Effector memory CD8-positive, alpha-beta T cell (primary cell): ENCODE data around the gene MRPL45.
"Not testable (repeated sequence)": the region's sequence is repeated elsewhere in the genome, so short reads cannot be mapped to it uniquely, and the experiment has no call there.

ENCODE experiments used
- ATAC-seq: fragments of 150-1000 bp; cut with Tn5 transposase; replicated peaks from 2 replicates; pipeline ENCODE4 v1.10.0; 2021; ENCODE audit warnings: mild to moderate bottlenecking, moderate library complexity
- DNase-seq, 3 experiments: peaks; one replicate each; pipeline ENCODE4 v3.0.0; 2021
- H3K27ac Mint-ChIP-seq, 2 donors: one replicate each; pipeline ENCODE4 v1.8.0; 2022; ENCODE audit warnings: mild to moderate bottlenecking in 2 of 2, mixed read lengths in 2 of 2, moderate library complexity in 2 of 2
- H3K27me3 Mint-ChIP-seq, 2 donors: one replicate each; pipeline ENCODE4 v1.8.0; 2022; ENCODE audit warnings: mixed read lengths in 2 of 2
- H3K36me3 Mint-ChIP-seq: one replicate; pipeline ENCODE4 v1.8.0; 2022; ENCODE audit warnings: mild to moderate bottlenecking, moderate library complexity, mixed read lengths; ENCODE audit not compliant: insufficient read depth
- H3K4me1 Mint-ChIP-seq, 2 donors: one replicate each; pipeline ENCODE4 v1.8.0; 2022; ENCODE audit warnings: low read depth in 2 of 2, mixed read lengths in 2 of 2
- H3K4me3 Mint-ChIP-seq, 2 donors: one replicate each; pipeline ENCODE4 v1.8.0; 2022; ENCODE audit warnings: mild to moderate bottlenecking in 2 of 2, mixed read lengths in 2 of 2, moderate library complexity in 2 of 2
- H3K9me3 Mint-ChIP-seq, 2 donors: one replicate each; pipeline ENCODE4 v1.8.0; 2022; ENCODE audit warnings: mixed read lengths in 2 of 2

Gene MRPL45

DNA sequence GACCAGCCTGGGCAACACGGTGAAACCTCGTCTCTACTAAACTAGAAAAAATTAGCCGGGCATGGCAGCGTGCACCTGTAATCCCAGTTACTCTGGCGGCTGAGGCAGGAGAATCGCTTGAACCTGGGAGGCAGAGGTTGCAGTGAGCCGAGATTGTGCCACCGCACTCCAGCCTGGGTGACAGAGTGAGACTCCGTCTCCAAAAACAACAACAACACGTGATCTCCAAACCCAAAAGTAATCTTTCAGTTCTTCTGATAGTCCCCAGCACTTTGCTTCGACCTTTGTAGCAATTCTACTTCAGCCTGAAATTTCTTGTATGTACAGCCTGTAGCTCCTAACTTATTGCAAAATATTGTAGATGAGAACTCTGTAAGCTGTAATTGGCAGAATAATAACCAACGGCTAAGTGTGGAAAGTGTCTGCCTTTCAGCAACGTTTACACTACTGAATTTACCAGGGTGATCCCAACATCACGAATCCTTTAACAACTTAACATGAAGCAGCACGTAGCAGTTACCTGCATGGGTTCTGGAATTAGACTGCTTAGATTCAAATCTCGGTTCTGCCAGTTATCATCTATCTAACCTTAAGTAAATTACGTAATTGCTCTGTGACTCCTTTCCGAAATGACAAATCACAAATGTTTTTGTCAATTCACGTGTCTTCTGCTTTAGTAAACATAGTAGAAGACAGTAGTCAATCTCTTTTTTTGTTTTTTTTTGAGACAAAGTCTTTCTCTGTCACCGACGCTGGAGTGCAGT, 1.2 kb upstream of the MRPL45 start:
- Mint-ChIP-seq H3K4me3 (peak overlapping the region; percentile 90 to 95), H3K4me1 (peaks cover 6 to 10% of the 10 kb centered on the region in 2 donors), H3K36me3 (peaks cover 18% of the 10 kb centered on the region)
- not testable (repeated sequence) for H3K9me3 Mint-ChIP-seq, DNase-seq, H3K27me3 Mint-ChIP-seq, H3K27ac Mint-ChIP-seq, ATAC-seq

DNA sequence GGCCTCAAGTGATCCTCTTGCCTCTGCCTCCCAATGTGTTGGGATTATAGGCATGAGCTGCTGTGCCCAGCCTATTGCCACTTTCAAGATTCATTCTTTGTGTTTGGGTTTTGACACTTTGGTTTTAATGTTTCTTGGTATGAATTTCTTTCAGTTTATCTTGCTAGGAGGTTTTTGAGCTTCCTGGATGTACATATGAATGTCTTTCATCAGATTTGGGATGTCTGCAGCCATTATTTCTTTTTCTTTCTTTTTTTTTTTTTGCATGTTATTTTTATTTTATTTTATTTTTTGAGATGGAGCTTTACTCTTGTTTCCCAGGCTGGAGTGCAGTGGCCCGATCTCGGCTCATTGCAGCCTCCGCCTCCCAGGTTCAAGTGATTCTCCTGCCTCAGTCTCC, 18.5 kb downstream of the MRPL45 start:
- ATAC-seq (no peak), DNase-seq (no peak)
- Mint-ChIP-seq H3K9me3 (no peaks in the 10 kb centered on the region), H3K4me1 (peaks cover 0 to 4% of the 10 kb centered on the region in 2 donors), H3K4me3 (no peak overlapping the region), H3K36me3 (peaks cover 51% of the 10 kb centered on the region), H3K27me3 (no peaks in the 10 kb centered on the region), H3K27ac (no peak overlapping the region)

DNA sequence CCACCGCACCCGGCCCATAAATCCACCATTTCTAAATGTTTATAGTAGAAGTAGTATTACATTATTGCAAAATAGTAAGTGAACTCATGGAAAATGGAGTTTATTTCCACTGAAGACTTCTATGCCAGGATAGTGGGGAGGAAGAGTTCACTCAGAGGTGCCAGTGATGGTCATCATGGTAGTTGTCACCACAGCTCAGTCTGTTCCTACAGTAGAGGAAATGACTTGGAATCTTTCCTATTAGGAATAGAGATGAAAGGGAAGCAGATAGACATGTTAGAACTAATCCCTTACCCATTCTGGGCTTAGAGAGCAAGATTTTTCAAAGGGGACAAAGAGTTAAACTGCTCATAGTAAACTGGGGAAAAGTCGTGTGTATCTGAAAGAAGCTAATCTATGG, 20.1 kb downstream of the MRPL45 start:
- Mint-ChIP-seq H3K9me3 (no peaks in the 10 kb centered on the region), H3K27ac (no peak overlapping the region)

DNA sequence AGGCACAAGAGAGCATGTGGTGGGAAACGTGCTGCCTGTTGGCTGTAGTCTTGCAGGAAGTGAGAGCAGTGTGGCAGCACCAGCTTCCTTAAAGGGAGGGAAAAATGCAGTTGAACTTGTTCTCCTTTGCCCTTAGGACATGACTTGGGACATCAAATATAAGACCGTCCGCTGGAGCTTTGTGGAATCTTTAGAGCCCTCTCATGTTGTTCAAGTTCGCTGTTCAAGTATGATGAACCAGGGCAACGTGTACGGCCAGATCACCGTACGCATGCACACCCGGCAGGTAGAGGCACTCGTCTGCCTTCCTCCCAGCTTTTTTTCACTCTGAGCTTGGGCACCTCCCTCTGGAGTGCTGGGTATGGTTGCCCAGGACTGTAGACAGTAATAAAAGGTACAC, 23.5 kb downstream of the MRPL45 start:
- DNase-seq = no peak

More for the DNA sequence above, 20.1 kb downstream of the MRPL45 start:
- ATAC-seq (no peak), DNase-seq (no peak)
- no peaks in the 10 kb centered on the region for H3K27me3 Mint-ChIP-seq
- peaks cover 0 to 4% of the 10 kb centered on the region in 2 donors for H3K4me1 Mint-ChIP-seq
- H3K36me3 Mint-ChIP-seq = peaks cover 47% of the 10 kb centered on the region
- no peak overlapping the region for H3K4me3 Mint-ChIP-seq

DNA sequence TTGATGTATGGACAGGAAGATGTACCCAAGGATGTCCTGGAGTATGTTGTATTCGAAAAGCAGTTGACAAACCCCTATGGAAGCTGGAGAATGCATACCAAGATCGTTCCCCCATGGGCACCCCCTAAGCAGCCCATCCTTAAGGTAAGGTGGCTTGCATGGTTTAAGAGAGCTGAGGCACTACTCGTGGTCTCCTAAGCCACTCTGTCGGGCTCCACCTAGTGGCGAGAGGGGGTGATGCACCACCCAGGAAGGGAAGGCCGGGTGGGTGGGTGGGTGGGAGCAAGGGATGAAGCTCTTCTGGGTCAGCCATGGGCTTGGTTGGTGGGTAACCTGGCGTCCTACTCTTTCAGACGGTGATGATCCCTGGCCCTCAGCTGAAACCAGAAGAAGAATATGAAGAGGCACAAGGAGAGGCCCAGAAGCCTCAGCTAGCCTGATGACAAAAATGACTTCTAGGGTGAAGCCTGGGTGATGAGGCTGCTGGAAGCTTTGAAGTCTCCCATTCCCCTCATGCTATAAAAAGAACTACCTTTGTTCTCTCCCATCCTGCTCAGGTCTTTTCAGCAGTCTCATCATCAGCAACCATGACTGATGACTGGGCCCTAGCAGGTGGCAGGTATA, 25.3 kb downstream of the MRPL45 start:
- H3K27ac Mint-ChIP-seq = no peak overlapping the region
- DNase-seq (peak; percentile 66 to 75 (median 72)), ATAC-seq (peak; percentile 86)
- no peaks in the 10 kb centered on the region for H3K4me1 Mint-ChIP-seq
- H3K27me3 Mint-ChIP-seq = peaks cover 0 to 6% of the 10 kb centered on the region in 2 donors
- no peak overlapping the region for H3K4me3 Mint-ChIP-seq
- peaks cover 19% of the 10 kb centered on the region for H3K36me3 Mint-ChIP-seq
- H3K9me3 Mint-ChIP-seq = no peaks in the 10 kb centered on the region

More for the DNA sequence above, 23.5 kb downstream of the MRPL45 start:
- Mint-ChIP-seq H3K9me3 (no peaks in the 10 kb centered on the region), H3K4me1 (peaks cover 0 to 4% of the 10 kb centered on the region in 2 donors), H3K27me3 (no peaks in the 10 kb centered on the region), H3K4me3 (no peak overlapping the region), H3K36me3 (peaks cover 31% of the 10 kb centered on the region), H3K27ac (no peak overlapping the region)
- ATAC-seq = no peak

DNA sequence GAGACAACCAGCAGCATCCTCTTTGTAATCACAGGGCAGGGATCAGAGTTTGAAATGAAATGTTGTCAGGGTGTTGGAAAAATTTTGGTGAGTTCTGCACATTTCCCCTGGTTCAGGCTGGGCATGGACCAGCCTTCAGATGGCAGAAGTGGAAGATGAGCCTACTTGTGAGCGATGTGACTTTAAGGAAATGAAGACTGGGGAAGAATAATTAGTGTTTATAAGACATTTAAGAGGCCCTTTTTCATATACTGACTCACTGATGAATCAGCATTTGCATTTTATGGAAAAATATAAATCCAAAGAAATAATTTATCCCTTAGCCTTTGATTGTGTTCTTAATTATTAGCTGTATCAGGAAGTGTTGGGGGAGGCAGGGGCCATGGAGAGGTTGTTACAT, 25.9 kb downstream of the MRPL45 start:
- Mint-ChIP-seq H3K27ac (no peak overlapping the region), H3K9me3 (no peaks in the 10 kb centered on the region), H3K27me3 (peaks cover 0 to 12% of the 10 kb centered on the region in 2 donors), H3K36me3 (peaks cover 16% of the 10 kb centered on the region), H3K4me1 (no peaks in the 10 kb centered on the region), H3K4me3 (no peak overlapping the region)
- ATAC-seq (no peak), DNase-seq (no peak)

DNA sequence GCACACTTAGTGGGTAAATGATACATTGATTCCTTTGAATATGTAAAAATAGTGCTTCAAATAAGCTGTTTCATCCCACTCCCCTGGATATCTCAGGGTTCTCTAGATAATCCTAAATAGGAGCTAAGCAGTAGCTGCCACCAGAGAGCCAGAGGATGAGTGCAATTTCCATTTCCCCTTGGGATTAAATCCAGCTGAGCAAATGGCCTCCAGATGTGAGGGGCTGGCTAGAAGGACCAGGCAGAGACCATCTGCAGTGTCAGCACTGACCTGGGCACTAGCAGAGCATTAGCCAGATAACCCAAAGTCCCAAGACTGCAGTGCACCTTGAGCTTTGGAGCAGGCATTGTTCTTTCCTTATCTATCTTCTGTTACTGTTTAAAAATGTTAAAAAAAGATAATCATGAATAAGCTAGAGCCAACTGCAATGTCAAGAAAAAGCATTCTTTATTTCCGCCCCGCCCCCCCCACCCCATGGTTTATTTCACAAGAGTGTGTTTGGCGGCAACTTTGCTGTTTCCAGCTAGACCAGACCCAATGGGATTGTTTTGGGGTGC, 27.3 kb downstream of the MRPL45 start:
- no peak for DNase-seq
- ATAC-seq = no peak

DNA sequence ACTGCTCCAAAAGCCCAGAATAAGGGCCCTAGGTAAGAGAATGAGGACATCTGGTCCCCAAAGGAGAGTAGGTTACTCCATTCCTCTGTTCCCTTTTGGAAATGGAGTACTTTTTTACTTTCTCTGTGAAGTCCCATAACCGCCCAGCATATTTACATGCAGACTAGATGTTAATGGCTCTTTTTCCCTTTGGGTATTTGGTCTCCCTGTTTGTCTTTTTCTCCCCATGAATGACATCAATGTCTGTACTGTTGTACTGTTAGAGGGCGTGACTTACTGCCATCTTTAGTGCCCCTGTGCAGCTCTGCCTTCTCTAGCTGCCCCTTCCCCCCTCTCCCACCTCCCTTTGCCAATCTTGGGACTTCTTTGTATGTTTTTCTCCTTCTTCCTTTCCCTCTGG, 27.8 kb downstream of the MRPL45 start:
- Mint-ChIP-seq H3K4me3 (no peak overlapping the region), H3K27me3 (peaks cover 14 to 31% of the 10 kb centered on the region in 2 donors), H3K4me1 (no peaks in the 10 kb centered on the region), H3K27ac (no peak overlapping the region), H3K9me3 (no peaks in the 10 kb centered on the region), H3K36me3 (peaks cover 11% of the 10 kb centered on the region)
- ATAC-seq = no peak
- DNase-seq = no peak

More for the DNA sequence above, 27.3 kb downstream of the MRPL45 start:
- Mint-ChIP-seq H3K9me3 (no peaks in the 10 kb centered on the region), H3K36me3 (peaks cover 13% of the 10 kb centered on the region), H3K4me1 (no peaks in the 10 kb centered on the region), H3K4me3 (no peak overlapping the region), H3K27me3 (peaks cover 9 to 26% of the 10 kb centered on the region in 2 donors), H3K27ac (no peak overlapping the region)

DNA sequence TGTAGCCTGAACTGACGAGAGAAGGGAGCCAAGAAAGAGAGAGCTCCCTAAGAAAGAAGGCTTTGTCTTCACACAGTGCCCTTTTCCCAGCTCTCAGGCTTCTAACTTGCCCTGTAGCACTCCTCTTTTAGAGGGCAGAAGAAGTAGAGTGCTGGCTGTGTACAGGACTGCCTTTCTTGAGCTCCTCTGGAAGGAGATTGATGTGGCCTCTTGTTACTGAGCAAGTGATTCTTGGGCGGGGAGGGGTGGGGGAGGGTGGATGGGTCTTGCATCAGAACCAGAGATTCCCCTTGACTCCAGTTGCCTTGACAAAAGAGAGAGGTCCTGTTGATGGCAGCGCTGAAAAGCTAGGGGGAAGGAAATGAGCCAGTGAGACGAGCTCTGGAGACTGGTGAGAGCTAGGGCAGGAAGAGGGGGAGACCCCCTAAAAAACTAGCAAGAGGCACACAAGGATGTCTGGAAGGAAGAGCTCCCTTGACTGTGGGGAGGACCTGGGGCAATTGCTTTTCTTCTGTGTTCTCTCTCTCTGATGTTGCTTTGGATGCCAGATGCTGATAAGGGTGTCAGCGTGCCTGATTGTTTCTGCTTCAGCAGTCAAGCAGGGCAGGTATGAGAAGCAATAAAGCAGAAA, 28.4 kb downstream of the MRPL45 start:
- Mint-ChIP-seq H3K4me3 (no peak overlapping the region), H3K27ac (no peak overlapping the region), H3K36me3 (peaks cover 11% of the 10 kb centered on the region), H3K4me1 (no peaks in the 10 kb centered on the region), H3K27me3 (peaks cover 20 to 37% of the 10 kb centered on the region in 2 donors), H3K9me3 (no peaks in the 10 kb centered on the region)
- DNase-seq (no peak), ATAC-seq (no peak)

DNA sequence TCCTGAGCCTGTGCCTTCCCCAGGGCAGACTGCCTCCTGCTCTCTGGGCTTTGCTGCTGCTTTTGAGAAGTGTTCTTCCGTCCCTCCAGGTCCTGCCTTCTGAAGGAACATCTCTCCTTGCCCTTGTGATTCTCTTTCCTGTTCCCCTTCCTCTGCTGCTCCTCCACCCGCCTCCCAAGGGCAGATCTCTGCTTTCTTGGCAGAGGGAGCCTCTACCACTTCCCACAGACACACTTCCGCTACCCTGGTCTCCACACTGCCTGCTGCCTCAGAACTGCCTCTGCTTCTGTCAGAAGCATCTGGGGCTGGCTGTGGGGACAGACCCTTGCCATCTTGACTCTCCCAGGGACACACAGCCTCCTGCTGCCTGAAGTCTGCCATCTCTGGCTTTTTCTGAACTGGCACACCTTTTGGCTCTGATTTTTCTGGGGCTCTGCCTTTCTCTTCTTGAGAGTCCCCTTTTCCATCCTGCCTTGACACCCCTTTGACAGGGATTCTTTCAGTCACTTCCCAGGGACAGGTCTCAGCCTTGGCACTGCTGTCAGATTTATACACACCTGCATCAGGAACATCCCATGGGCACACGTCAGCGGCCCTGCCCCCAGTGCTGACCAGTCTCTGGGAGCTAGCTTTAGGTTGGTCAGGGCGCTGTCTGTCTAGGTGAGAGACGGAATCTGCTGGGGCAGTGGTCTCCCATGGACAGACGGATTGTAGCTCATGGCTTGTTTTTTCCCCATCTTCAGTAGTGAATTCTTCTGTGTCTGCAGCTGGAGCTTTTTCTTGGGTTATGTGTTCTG, 30.2 kb downstream of the MRPL45 start:
- H3K9me3 Mint-ChIP-seq = no peaks in the 10 kb centered on the region
- no peak overlapping the region for H3K4me3 Mint-ChIP-seq
- peaks cover 31 to 53% of the 10 kb centered on the region in 2 donors for H3K27me3 Mint-ChIP-seq
- no peaks in the 10 kb centered on the region for H3K4me1 Mint-ChIP-seq
- DNase-seq (no peak), ATAC-seq (no peak)
- peak overlapping the region in 1 of 2 donors; percentile 49 for H3K27ac Mint-ChIP-seq
- peaks cover 3% of the 10 kb centered on the region for H3K36me3 Mint-ChIP-seq

DNA sequence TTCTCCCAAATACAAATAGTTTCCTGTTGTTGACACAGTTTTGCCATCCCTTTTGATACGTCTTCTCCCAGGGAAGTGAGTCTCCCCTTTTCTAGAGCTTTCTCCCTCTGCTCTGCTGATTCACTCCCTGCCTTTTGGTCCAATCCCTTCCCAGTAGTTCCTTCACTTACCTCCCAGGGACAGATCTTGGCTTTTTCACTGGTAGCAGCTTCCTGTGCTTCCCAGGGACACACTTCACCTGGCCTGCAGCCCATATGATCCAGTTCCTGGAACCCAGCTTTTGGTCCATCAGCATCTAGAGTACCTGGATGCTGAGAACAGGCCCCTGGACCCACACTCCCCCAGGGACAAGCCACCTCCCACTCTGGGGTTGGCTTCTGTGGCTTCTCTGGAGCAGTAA, 31.0 kb downstream of the MRPL45 start:
- no peak overlapping the region for H3K27ac Mint-ChIP-seq
- no peak overlapping the region for H3K4me3 Mint-ChIP-seq
- DNase-seq = no peak
- H3K4me1 Mint-ChIP-seq = no peaks in the 10 kb centered on the region
- H3K9me3 Mint-ChIP-seq = no peaks in the 10 kb centered on the region
- peaks cover 3% of the 10 kb centered on the region for H3K36me3 Mint-ChIP-seq
- H3K27me3 Mint-ChIP-seq = peaks cover 31 to 59% of the 10 kb centered on the region in 2 donors
- no peak for ATAC-seq

DNA sequence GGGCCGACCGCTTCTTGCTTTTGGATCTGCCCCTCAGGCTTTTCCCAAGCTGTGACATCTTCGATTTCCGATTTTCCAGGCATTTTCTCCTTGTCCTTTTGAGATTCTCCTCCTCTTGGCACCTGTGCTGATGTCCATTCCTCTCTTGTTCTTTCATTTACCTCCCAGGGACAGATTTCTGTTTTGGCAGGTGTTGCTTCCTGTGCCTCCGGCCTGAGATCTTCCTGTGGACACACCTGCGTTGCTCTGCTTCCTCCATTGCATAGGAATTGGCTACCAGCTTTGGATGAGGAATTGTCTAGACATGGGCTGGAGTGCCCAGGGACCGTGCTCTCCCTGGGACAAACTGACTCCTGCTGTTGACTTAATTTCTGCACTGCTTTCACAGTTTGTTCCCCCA, 31.7 kb downstream of the MRPL45 start:
- H3K27me3 Mint-ChIP-seq = peaks cover 37 to 66% of the 10 kb centered on the region in 2 donors
- H3K27ac Mint-ChIP-seq = no peak overlapping the region
- no peaks in the 10 kb centered on the region for H3K36me3 Mint-ChIP-seq
- no peak overlapping the region for H3K4me3 Mint-ChIP-seq
- no peaks in the 10 kb centered on the region for H3K4me1 Mint-ChIP-seq
- no peaks in the 10 kb centered on the region for H3K9me3 Mint-ChIP-seq
- DNase-seq = no peak
- ATAC-seq = no peak

DNA sequence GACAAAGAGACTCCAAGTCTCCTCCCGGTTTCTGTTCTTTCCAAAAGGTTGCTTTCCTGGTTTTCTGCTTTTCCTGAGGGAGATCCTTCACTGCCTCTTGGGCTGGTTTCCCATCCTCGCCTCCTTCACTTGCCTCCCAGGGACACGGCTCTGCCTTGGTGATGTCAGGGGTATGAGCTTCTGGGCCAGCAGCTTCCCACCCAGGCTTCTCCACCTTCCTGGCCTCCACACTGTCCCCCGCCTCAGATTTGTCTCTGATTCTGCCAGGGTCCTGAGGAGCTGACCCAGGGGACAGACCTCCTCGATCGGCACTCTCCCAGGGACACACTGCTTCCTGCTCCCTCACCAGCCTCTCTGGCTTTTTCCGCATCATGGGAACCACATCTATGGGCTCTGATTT, 32.3 kb downstream of the MRPL45 start:
- DNase-seq = no peak
- Mint-ChIP-seq H3K27ac (no peak overlapping the region), H3K36me3 (no peaks in the 10 kb centered on the region), H3K4me1 (no peaks in the 10 kb centered on the region), H3K4me3 (no peak overlapping the region), H3K27me3 (peaks cover 41 to 73% of the 10 kb centered on the region in 2 donors), H3K9me3 (no peaks in the 10 kb centered on the region)
- ATAC-seq = no peak
